GM20431 (cell line): ENCODE data around the gene SMTNL2.

Experiments used
- in situ Hi-C: fragments of 300-500 bp; cut with MseI, MboI; formaldehyde crosslinking; loops from one replicate; pipeline ENCODE4 v1.15.0; 2020; ENCODE audit warnings: low sequenced_read_pairs; ENCODE audit not compliant: unreplicated experiment

Gene SMTNL2

GRCh38 chr17:4544951-4545216, 39.4 kb upstream of the SMTNL2 start:
- in situ Hi-C loops = no loop called here

- in situ Hi-C loops = no loop called here
Measured at GRCh38 chr17:4545217-4545951, 38.9 kb upstream of the SMTNL2 start.

- in situ Hi-C loops = no loop called here
Measured at GRCh38 chr17:4547118-4547906, 37.0 kb upstream of the SMTNL2 start.

GRCh38 chr17:4548061-4548461, 36.3 kb upstream of the SMTNL2 start:
- in situ Hi-C loops = no loop called here

- in situ Hi-C loops = no loop called here
Measured at GRCh38 chr17:4548721-4549531, 35.4 kb upstream of the SMTNL2 start.

GRCh38 chr17:4549781-4550533, 34.4 kb upstream of the SMTNL2 start:
- in situ Hi-C loops = no loop called here

GRCh38 chr17:4550534-4551039, 33.7 kb upstream of the SMTNL2 start:
- in situ Hi-C loops = no loop called here

- in situ Hi-C loops = no loop called here
Measured at GRCh38 chr17:4551141-4551540, 33.2 kb upstream of the SMTNL2 start.

- in situ Hi-C loops = no loop called here
Measured at GRCh38 chr17:4551796-4552525, 32.4 kb upstream of the SMTNL2 start.

GRCh38 chr17:4553669-4554068, 30.7 kb upstream of the SMTNL2 start:
- in situ Hi-C loops = no loop called here

- in situ Hi-C loops = no loop called here
Measured at GRCh38 chr17:4554441-4554996, 29.8 kb upstream of the SMTNL2 start.

GRCh38 chr17:4554997-4555799, 29.1 kb upstream of the SMTNL2 start, which contains the start of gene MYBBP1A:
Gene MYBBP1A (minus strand): TSS chr17:4555384. CDS start chr17:4555324, 60 bp downstream.
- in situ Hi-C loops = no loop called here

- in situ Hi-C loops = no loop called here
Measured at GRCh38 chr17:4555873-4556759, 28.2 kb upstream of the SMTNL2 start.

- in situ Hi-C loops = no loop called here
Measured at GRCh38 chr17:4556996-4557395, 27.3 kb upstream of the SMTNL2 start.

- in situ Hi-C loops = no loop called here
Measured at GRCh38 chr17:4557626-4558346, 26.5 kb upstream of the SMTNL2 start.

- in situ Hi-C loops = no loop called here
Measured at GRCh38 chr17:4558347-4558971, 25.9 kb upstream of the SMTNL2 start.
